PFSK-1 (cell line): Measurements from ENCODE around the gene LSR.

ENCODE experiments used
- POLR2AphosphoS5 ChIP-seq: IDR thresholded peaks from 2 replicates; pipeline ENCODE4 v1.6.1; 2012; ENCODE audit warnings: low read depth, mild to moderate bottlenecking, control low read depth, low read length, moderate library complexity
- SIN3A ChIP-seq: IDR thresholded peaks from 2 replicates; pipeline ENCODE4 v1.6.1; 2012; ENCODE audit warnings: mild to moderate bottlenecking, low read length, moderate library complexity, borderline replicate concordance; ENCODE audit not compliant: insufficient read depth

DNA sequence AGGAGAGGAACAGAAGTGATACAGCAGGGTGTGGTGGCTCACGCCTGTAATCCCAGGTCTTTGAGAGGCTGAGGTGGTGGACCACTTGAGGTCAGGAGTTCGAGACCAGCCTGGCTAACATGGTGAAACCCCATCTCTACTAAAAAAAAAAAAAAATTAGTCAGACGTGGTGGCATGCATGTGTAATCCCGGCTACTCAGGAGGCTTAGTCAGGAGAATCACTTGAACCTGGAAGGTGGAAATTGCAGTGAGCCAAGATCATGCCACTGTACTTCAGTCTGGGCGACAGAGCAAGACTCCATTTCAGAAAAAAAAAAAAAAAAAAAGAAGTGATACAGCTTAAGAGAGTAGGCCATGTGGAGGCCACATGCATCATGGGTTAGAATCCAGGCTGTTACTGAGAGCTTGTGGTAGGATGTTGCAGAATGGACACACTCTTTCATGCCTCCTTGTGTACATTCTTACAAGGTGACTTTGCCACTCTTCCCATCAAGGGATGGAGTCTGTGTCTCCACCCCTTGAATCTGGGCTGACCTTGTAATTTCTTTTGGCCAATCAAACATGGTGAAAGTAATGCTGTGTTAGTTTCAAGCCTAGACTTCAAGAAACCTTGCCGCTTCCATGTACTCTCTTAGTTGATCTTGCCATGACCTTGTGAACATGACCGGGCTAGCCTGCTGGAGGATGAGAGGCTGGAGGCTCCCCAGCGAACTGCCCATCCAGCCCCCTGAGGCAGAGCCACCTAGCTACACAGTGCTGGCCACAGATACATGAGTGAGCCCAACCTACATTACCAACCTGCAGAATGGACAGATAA lies 32.6 kb upstream of the LSR start:
- no peak for TF ChIP-seq SIN3A
- TF ChIP-seq POLR2AphosphoS5 = no peak
